ENCODE data around the gene TNIK.
A peak's percentile ranks its signal among the peaks of the same experiment; 100 is the strongest.
"Not testable (repeated sequence)": the region's sequence is repeated elsewhere in the genome, so short reads cannot be mapped to it uniquely, and the experiment has no call there.

The TNIK gene

DNA sequence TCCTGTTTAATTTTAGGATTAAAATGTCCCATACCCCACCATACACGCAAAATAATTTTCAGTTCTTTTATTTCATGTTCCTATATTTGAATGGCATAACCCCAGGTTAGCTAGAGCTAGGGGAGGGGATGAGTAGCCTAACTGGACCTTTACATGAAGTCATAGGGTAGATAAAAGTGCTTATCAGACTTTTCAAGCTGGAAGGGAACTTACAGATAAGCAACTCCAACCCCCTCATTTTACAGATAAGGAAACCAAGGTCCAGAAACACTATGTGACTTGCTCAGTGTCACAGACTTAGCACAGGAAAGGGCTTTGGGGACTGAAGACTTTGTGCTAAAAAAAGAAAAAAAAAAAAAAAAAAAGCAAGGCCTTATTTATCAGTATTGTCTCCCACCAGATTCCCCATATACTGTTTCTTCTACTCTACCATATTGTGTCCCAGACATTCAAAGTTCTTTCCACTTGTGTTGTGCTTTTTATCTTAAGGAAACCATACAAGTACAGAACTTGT lies 10.6 kb upstream of the TNIK start:
- no peak for DNase-seq (ENCODE audit: low read depth in 4 of 4, low spot score in 1 of 4)

DNA sequence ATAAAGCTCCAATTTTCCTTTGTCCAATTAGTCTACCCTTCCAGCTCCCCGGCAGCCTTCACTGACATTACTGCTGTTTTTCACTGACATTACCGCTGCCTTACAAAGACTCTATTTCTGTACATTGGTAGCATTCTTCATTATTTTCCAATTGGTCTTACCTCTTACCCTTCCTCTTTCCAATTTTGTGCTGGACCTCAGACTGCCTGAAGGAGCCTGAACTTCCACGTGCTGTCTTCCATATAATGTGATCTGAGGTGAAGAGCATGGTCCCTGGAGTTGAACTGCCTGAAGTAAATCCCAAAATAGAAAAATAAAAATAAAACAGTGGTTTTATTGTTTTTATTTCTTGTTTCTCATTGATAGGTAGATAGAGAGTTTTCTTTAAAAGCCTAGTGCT lies 9.2 kb upstream of the TNIK start:
- no peak for DNase-seq (ENCODE audit: low read depth in 4 of 4, low spot score in 1 of 4)

DNA sequence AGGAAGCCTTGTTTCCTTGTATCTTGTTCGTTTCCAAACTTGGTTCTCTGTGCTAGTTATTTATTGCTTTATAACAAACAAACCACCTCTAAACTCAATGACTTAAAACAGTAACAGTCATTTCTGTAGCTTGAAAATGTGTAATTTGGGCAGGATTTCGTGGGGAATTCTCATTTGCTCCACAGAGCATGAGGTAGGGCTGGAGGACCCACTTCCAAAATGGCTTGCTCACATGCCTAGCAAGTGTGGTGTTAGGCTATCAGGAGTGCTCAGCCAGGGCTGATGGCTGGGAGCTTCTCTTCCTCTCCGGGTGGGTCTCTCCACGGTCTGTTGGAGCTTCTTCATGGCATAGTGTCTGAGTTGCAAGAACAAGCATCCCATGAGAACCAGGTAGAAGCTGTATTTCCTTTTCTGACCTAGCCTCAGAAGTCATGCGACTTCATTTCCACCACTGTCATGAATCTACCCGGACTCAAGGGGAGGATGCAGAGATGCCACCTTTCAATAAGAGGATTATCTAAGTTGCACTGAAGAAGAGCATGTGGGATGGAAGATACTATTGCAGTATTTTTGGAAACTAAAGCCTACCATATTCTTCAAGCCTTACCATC lies 8.2 kb upstream of the TNIK start:
- no peak for DNase-seq (ENCODE audit: low read depth in 4 of 4, low spot score in 1 of 4)

DNA sequence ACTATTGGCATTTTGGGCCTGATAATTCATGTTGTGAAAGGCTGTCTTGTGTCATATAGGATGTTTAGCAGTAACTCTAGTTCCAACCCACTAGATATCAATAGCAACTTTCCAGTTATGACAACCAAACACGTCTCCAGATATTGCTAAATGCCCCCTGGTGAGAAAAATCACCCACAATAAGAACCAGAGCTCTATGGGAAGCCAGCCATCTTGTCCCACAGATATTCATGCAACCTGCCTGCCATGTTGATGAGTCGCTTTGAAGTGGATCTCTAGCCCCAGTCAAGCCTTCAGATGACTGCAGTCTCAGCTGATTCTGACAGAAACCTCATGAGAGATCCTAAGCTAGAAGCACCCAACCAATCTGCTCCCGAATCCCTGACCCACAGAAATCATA lies 5.6 kb upstream of the TNIK start:
- no peak for DNase-seq (ENCODE audit: low read depth in 4 of 4, low spot score in 1 of 4)

DNA sequence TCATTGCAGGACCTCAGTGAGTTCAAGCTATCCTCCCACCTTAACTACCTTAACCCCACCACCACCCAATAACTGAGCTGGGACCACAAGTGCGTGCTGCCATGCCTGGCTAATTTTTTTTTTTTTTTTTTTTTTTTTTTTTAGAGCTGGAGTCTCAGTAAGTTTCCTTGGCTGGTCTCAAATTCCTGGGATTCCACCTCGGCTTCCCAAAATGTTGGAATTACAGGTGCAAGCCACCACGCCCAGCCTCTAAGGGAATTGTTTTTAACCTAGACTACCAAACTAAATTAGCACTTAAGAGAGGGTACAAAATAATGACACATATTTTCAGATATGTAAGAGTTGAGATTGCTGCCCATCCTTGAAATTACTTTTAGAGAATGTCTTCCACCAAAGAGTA lies 4.3 kb upstream of the TNIK start:
- DNase-seq (ENCODE audit: low read depth in 4 of 4, low spot score in 1 of 4): no peak

DNA sequence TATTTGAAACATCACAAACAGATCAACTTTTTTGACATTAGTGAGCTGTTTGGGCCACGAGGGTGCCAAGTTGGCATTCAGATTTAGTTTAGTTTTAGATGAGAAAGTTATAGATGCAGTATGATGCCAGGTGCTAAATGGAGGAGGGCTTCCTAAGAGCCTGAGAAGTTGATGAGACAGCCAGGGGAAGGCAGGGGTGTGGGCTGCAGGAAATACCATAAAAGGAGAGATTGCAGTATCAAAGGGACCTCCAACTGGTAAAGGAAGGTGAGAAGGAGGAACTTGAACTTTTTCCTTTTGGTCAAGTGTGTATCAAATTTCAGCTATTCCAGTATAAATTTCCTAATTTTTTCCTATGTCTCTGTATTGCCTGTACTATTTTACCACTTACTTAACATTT lies 2.0 kb upstream of the TNIK start:
- DNase-seq (ENCODE audit: low read depth in 4 of 4, low spot score in 1 of 4): no peak

DNA sequence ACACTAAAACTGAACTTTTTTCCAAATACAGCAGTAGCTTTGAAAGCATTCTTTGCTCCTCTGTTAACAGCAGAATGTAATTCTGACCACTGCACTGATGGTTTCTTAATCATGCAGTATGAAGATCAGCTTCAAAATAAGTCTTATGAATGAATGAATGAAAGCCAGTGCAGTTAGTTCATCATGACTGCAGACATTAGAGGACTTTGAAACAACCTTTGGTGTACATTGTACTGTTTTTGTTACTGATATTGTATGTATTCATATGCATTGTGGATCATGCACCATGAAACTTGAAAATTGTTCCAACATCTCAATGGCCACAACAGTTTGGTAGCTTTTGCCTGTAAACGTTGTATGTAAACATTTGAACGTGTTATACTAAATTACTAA lies 1.3 kb upstream of the TNIK start:
- DNase-seq (ENCODE audit: low read depth in 4 of 4, low spot score in 1 of 4): no peak

DNA sequence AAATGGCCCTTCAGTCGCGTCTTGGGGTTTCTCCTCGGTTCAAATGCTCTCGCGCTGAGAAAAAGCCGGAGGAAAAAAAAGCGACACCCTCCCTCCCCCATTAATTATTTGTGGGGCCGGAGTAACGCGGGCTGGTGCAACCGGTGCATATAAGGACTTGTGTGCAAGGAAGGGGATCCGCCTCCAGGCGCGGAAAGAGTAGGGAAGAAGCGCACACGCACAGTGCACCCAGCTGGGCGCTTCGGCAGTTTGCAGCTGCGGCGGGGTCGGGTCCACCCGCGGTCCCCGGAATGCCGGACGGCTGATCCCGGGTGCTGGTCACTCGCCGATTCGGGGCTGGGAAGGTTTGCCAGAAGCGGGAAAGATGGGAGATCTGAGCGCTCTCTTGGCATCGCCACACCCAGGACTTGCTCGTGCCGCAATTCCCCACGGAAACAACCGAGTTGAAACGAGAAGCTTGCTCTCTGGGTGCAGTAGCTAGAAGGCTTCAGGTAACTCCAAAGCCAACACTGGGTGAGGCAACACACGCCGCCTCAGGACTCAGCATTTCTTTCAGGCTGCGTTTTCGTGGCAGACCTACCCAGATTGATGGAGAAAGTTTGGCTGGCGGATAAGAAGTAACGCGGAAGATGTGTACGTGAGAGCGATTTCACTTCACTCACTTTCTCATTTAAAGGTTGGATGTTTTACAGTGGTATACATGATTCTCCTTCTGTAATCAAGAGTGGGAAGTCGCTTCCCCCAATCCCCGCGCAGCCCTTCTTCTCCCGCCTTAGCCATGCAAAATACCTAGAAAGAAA lies 720 bp upstream of the TNIK start:
- DNase-seq (ENCODE audit: low read depth in 4 of 4, low spot score in 1 of 4): peak in 1 of 4 experiments; percentile 34

DNA sequence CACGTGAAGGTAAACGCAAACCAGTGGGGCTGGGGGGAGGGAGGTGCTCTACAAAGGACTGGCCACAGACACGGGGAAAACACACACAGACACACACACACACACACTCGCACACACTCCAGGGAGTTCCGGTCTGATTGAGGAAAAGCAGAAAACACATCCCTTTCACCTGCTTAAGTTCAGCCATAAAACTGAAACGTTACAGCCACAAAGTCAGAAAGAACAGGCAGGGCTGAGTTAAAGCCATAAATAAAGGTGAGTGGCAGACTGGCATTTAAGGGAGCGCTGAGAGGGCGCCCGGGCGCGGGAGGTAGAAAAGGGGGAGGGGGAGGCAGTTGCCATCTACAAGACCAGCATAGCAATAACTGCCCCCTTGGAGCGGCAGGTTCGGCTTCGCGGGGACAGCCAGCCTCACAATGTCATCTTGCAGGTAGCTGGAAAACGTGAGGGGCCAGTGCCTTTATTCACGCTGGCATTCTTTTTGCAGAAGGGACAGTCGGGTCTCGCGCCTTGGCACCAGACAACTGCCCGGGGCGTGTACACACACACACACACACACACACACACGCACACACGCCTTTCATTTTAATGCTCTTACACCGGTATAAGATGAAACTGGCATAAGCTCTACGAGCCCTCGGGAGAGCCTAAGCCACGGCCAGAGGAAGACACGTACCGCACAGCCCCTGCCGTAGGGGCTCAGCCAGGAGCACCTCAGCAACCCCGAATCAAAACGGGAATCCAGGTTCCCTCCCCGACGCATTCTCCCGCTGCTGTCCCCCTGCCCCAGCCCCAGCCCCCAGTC lies 866 bp downstream of the TNIK start:
- DNase-seq (ENCODE audit: low read depth in 4 of 4, low spot score in 1 of 4): peak in 2 of 4 experiments; percentile 22 to 25

DNA sequence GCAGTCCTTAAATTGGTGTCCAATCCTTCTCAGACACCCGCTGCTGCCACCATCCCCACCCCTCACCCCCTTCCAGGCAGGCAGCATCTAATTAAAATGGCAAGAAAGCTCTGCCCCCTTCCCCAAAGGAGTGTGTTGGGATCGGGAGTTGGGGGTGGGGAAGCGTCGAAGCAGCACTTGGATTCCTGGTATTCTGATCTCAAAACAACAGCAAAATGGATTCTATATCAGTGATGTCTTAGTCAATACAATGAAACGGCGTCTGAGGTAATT lies 1.4 kb downstream of the TNIK start:
- no peak for DNase-seq (ENCODE audit: low read depth in 4 of 4, low spot score in 1 of 4)

DNA sequence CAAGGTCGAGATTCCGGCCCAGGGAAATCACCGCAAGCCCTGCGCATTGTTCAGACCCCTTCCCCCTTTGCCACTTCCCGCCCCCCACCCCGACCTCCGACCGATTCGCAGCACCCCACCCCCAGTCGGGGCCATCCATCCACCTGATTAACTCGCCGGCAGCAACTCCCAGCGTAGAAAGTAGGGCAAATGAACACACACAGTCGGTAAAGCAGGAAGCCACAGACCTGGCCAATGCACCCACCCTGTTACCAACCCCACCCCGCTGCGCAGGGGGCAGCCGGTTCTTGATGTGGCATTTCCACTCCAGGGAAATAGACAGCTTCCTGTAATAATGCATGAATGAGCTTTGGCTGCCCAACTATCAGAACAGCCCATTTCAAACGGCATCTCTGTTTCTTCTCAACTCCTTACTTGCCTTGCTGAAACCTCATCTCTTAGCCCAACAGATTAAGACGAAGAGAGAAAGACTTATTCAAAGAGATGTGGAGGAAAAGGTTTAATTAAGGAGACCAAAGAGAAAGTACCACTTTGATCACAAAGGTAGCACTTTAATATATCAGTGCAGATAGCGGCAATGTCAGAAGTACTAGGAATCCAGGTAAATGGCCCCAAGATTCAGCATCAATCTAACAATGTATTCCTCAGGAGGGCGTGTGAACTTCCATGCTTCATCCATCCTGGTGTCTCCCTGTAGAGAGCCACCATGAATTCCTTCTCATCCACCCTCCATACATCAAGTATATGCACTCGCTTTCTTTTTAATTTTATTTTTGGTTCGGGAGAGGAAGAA lies 1.9 kb downstream of the TNIK start:
- peak in 1 of 4 experiments; percentile 15 for DNase-seq (ENCODE audit: low read depth in 4 of 4, low spot score in 1 of 4)

DNA sequence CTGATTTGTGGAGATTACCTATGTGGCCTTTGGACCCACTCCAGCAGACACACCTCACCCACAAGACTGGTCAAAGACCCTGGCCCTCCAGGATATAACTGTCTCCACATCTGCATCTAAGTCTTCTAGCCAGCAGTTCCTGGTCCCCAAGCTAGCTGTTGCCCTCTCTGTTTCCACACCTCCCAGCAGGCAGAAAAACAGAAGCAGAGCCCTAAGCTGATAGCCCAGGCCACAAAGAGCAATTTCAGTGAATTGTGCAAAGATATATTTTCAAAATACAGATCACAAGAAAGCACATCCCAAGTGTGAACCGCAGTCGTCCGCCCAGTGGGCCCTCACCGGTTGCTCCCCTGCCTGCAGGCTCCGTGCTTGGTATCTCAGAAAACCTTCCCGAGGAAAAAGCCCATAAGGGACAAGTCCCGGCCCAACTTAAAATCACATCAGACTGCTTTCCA lies 2.6 kb downstream of the TNIK start:
- DNase-seq (ENCODE audit: low read depth in 4 of 4, low spot score in 1 of 4): no peak

DNA sequence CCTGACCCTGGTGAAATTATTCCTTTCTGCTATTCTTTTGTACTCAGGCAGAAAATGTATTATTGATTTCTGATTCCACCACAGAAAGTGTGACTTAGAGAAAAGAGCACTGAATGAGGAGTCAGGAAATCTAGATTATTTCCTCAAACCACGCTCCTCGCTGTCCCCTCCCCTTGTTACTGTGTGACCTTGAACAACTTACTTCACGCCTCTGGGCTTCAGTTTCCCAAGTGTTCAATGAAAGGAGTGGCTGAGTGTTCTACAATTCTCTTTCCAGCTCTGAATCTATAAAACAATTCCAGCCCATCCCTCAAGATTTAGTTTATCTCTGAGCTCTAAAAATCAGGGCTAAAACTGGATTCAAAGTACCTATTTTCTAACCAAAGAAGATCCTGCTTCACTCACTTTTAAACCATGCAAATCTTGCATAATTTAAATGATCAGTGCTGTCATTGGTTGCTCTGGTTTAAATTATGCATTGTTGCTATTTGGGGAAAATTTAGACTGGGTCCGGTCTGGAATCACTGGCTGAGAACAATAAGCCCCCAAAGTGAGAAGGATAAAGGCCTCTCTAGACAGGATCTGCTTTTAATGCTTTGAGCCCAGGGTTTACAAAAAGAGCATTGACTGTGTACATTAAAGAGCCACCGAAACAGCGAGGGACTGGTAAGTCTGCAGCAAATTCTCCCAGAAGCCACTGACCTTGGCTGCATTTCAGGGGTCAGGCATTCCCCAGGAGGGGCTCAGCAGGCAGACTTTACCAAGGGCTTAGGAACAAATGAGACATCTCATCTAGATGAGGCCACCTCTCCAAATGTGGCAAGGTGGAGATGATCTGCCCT lies 3.2 kb downstream of the TNIK start:
- DNase-seq (ENCODE audit: low read depth in 4 of 4, low spot score in 1 of 4): no peak

DNA sequence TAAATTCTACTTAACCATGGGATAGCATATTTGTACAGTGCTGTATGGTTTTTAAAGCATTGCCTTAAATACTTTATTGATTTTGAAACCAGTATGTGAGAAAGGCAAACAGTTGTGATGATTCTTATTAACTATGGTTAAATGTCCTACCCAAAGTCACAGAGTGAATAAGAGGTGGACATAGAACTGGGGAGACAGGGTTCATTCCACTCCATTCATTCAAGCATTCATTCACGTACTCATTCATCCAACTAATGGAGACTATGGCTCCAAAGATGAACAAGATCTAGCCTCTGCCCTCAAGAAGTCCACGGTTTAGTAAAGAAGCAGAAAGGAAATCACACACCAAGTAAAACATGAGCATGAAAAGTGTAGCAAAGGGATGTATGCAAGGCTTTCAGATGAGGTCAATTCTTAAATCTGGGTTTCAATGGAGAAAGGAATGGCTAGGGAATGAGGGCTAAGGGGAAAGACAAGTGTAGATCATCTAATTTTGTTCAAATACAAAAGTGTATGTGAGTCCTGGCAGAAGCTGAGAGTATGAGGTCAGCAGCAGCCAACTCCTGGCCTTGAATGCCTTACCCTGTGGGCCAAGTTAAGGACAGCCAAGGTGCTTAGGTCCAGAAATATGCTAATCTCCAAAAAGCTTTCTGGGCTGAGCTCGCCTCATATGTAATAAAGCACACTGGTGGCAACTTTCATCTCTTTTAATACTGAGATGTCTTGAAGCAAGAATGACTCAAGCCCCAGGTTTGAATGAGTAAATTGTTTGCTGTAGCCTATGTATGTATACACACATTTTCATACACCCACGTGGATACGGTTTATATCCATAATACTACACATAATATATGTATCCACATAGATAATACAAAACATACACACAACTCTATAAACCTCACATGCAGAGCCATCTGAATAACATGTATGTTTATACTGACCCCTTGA lies 4.3 kb downstream of the TNIK start:
- DNase-seq (ENCODE audit: low read depth in 4 of 4, low spot score in 1 of 4): no peak

DNA sequence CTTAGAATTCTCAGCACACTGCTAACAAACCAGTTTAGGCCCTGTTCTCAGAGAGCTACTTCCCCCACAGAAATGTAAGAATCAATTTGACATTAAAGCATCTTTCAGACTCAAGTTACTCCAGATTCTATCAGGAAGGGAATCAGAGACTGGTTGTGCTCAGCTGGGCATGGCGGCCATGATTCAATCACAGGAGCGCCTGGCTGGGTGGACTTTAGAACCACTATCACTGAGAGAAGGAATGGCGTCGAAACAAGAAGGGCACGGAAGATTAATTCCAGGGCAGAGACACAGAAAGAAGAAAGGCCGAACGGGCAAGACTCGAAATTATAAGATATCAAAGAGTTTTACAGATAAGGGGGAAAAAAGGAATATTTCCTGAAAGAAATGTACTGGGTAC lies 6.2 kb downstream of the TNIK start:
- DNase-seq (ENCODE audit: low read depth in 4 of 4, low spot score in 1 of 4): no peak

DNA sequence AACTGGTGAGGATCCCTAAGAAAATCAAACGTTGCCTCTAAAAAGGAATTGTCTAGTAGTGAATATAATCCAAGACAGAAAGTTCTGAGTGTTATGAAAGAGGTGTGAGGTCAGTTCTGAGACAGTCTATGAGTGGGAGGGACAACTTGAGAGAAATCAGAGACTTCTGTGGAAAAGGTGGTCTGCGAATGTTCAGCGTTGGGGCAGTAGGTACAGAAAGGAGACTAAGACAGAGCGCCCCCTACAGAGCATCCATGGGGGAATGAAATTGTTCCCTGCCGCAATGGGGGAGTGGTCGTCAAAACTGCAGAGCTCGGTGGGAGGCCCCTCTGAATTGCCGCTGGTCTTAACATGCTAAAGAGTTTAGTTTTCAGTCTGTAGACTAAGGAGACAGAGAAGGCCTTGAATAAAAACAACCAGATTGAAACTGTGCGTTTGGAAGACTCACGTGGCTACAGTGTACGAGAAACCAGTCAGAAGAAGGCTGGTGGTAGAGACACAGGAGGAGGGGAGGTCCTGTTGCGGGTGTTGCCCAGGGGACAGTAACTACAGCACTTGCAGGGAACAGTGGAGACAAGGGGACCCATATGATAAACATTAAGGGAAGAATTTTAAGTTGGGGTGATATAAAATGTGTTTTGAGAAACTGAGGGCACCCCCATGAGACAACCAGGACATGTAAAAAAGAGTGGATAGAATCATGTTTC lies 6.9 kb downstream of the TNIK start:
- DNase-seq (ENCODE audit: low read depth in 4 of 4, low spot score in 1 of 4): no peak

DNA sequence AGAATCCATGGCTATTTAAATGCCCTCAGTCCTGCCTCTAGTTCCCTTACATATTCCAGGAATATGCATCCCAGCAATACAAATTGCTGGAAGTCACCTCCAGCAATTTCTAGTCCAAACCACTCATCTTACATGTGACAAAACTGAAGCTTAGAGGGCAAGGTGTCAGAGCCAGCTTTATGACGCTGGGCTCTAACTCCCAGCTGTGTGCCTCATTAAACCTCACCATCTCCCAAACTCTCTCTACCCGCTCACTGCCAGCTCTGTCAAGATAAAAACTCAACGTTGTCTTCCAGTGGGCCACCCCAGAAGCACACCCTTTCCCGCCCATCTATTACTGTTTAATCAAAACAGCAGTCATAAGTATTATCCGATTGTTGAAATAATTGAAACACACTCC lies 7.9 kb downstream of the TNIK start:
- no peak for DNase-seq (ENCODE audit: low read depth in 4 of 4, low spot score in 1 of 4)

DNA sequence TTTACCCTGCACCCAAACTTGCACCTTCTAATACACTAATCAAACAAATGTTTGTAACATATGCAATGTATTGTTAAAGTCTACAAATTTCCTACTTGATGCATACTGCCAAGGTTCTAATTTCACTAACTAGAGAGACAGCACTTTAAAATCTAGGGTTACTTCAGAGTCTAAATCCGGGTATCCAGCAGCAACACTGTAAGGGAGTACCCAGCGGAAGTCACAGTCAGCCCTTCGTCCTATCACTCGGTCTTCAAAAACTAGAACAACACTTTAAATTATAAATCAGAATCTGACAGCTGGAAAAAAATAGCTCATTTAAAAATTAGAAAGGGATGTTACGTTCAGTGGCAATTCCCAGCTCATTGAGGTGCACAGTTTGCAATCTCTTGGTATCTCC lies 8.3 kb downstream of the TNIK start:
- DNase-seq (ENCODE audit: low read depth in 4 of 4, low spot score in 1 of 4): no peak

DNA sequence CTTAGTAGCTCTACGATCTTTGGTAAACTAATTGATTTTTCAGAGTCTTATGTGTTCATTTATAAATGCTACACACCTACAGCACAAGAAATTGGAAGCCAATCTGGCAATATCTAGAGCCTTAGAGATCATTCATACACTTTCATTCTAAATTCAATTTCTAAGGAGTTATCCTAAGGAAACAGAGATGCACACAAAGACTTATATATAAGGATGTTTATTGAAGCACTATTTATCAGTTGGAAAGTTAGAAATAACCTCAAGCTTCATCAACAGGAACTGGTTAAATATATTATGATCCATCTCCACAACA lies 12.7 kb downstream of the TNIK start:
- not testable (repeated sequence) for DNase-seq (ENCODE audit: low read depth in 4 of 4, low spot score in 1 of 4)

Measured in stimulated activated CD4-positive, alpha-beta T cell treated with anti-CD3 and anti-CD28 coated beads, Interleukin-1b, Interleukin-23, amount 100 ng/mL, for 24 hours (primary cell).